Spleen (tissue), 11 donors: Measurements from ENCODE around the gene HOTAIR. TPM values are rescaled to one million over a fixed set of nuclear protein-coding genes. Genes with fewer than 3 reads are reported as not detected.

ENCODE experiments used
- DNase-seq: peaks from one replicate; pipeline ENCODE4 v3.0.0-alpha.2; 2020
- H3K27ac ChIP-seq, 8 donors: fragments of 200-600 bp; sonication (generic) in 7 of 8; 1 replicate in 4 of 8; 2 replicates in 4 of 8; pipeline versions ENCODE4 v1.5.0 to v1.8.0; 2016 to 2021; ENCODE audit warnings: inconsistent platforms in 4 of 8, mild to moderate bottlenecking in 4 of 8, moderate library complexity in 1 of 8
- H3K27me3 ChIP-seq, 7 donors: fragments of 200-600 bp; sonication (generic) in 6 of 7; replicated peaks in 1 of 7; 1 replicate in 4 of 7; 2 replicates in 3 of 7; pipeline versions ENCODE4 v1.5.0 to v1.8.0; 2016 to 2021; ENCODE audit warnings: inconsistent platforms in 3 of 7, mild to moderate bottlenecking in 1 of 7
- H3K36me3 ChIP-seq, 6 donors: fragments of 200-600 bp; sonication (generic) in 5 of 6; 1 replicate in 4 of 6; 2 replicates in 2 of 6; pipeline versions ENCODE4 v1.5.0 to v1.8.0; 2016 to 2021; ENCODE audit warnings: inconsistent platforms in 2 of 6
- H3K4me1 ChIP-seq, 6 donors: fragments of 200-600 bp; sonication (generic) in 5 of 6; 1 replicate in 3 of 6; 2 replicates in 3 of 6; pipeline versions ENCODE4 v1.5.0 to v1.8.0; 2016 to 2021; ENCODE audit warnings: inconsistent platforms in 3 of 6
- H3K4me3 ChIP-seq, 8 donors: fragments of 200-600 bp; sonication (generic) in 7 of 8; 1 replicate in 4 of 8; 2 replicates in 4 of 8; pipeline versions ENCODE4 v1.5.0 to v1.8.0; 2016 to 2021; ENCODE audit warnings: inconsistent platforms in 4 of 8, mild to moderate bottlenecking in 4 of 8, moderate library complexity in 2 of 8
- H3K9me3 ChIP-seq, 8 donors: fragments of 200-600 bp; sonication (generic) in 7 of 8; 1 replicate in 4 of 8; 2 replicates in 4 of 8; pipeline versions ENCODE4 v1.5.0 to v1.8.0; 2016 to 2021; ENCODE audit warnings: inconsistent platforms in 4 of 8
- POLR2A ChIP-seq, 3 donors: fragments of 450-650 bp; IDR thresholded peaks; one replicate each; pipeline ENCODE4 v1.5.1; 2017; ENCODE audit warnings: antibody characterized with exemption in 3 of 3, mild to moderate bottlenecking in 1 of 3
- POLR2AphosphoS5 ChIP-seq, 3 donors: sonication (generic); formaldehyde crosslinking; IDR thresholded peaks; one replicate each; pipeline ENCODE4 v1.5.1; 2017; ENCODE audit warnings: antibody characterized with exemption in 3 of 3
- WGBS, 5 donors: extraction: QIAGEN DNeasy Blood & Tissue Kit in 3 of 5; methylation state at CpG; one replicate each; pipeline versions ENCODE4 v1.1.5 to v1.1.7; 2013 to 2018; 5-methylcytosine and 5-hydroxymethylcytosine counted together
- intact Hi-C: fragments of 100-400 bp; cut with DNase I; formaldehyde crosslinking; loops from one replicate; pipeline ENCODE4 v1.15.0; 2023; ENCODE audit warnings: low total_unique reads
- polyA plus RNA-seq, 3 donors: library from polyadenylated mRNA; stranded (reverse); fragments of 200-250 nt; gene quantifications; one replicate each; pipeline ENCODE4 v1.2.1, GENCODE V29; 2013
- total RNA-seq, 7 donors: library from RNA; depleted of rRNA in 3 of 7; stranded (reverse); fragments of >200 nt in 3 of 7; fragmentation: NEBNext Ultra II Directional in 4 of 7; extraction: Animal tissue kit (Norgen Biotek cat#: 25700) in 4 of 7; gene quantifications; one replicate each; pipeline versions ENCODE4 v1.1.0 to v1.2.1, GENCODE V29; 2016 to 2021
- TF ChIP-seq, protein P1 (sequence below), 11 experiments: fragments of 200-600 bp in 7 of 11; fragments of 450-650 bp in 4 of 11; sonication (generic) in 4 of 11; IDR thresholded peaks in 8 of 11; conservative IDR thresholded peaks in 3 of 11; 1 replicate in 7 of 11; 2 replicates in 4 of 11; pipeline versions ENCODE4 v1.4.0 to v1.8.0; 2016 to 2021; ENCODE audit warnings: antibody characterized with exemption in 11 of 11, inconsistent platforms in 4 of 11, mild to moderate bottlenecking in 1 of 11
- donor health status: healthy with polysubstance abuse.
- donor health status: DM: no; HTN: no; CAD: no; lungs with moderate emphysema.
- donor health status: DM: no; HTN: no; CAD: no.
- donor health status: Bipolar disorder and iron deficiency.
- donor health status: healthy.
- donor health status: DM: no; HTN: no; CAD: no.
- donor health status: DM: yes; HTN: yes; CAD: no.

Gene HOTAIR
- total and polyA plus RNA-seq, 10 donors, result not detected

DNA sequence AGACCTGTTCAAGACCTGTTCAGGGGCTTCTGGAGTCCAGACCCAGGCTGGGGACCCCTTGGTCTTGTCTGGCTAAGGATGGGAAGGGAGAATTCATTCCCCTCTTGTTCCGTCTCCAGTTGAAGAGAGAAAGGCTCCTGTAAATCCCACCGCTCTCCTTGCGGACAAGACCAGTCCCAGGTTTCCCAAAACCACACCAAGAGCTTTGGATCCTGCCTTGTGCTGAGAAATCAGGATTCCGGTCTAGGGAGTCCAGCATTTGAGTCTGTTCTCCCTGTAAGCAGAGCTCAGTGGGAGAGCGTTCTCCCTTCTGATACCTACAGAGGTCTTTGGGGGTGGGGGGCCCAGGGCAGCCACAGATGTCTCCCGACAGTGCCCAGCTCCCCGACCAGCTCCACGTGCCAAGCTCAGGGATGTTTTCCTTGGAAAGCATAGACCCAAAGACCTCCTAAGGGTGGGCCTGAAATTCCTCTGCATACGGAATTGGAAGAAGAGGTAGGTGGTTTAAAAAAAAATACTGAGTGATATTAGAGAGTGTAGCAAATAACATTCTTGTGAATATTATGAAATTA, 34.2 kb downstream of the HOTAIR start:
- WGBS, 5 donors, result 10 to 14% (median 10%) methylated on average over 9 of the region's 9 CpGs
- TF ChIP-seq POLR2A (IDR thresholded peaks at IDR 0.05), result no peak
- no peak for TF ChIP-seq POLR2AphosphoS5 (IDR thresholded peaks at IDR 0.05)
- TF ChIP-seq, protein P1, sequence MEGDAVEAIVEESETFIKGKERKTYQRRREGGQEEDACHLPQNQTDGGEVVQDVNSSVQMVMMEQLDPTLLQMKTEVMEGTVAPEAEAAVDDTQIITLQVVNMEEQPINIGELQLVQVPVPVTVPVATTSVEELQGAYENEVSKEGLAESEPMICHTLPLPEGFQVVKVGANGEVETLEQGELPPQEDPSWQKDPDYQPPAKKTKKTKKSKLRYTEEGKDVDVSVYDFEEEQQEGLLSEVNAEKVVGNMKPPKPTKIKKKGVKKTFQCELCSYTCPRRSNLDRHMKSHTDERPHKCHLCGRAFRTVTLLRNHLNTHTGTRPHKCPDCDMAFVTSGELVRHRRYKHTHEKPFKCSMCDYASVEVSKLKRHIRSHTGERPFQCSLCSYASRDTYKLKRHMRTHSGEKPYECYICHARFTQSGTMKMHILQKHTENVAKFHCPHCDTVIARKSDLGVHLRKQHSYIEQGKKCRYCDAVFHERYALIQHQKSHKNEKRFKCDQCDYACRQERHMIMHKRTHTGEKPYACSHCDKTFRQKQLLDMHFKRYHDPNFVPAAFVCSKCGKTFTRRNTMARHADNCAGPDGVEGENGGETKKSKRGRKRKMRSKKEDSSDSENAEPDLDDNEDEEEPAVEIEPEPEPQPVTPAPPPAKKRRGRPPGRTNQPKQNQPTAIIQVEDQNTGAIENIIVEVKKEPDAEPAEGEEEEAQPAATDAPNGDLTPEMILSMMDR (IDR thresholded peaks at IDR 0.05 in 8 of 11, conservative IDR thresholded peaks at IDR 0.05 in 3 of 11), result no peak

DNA sequence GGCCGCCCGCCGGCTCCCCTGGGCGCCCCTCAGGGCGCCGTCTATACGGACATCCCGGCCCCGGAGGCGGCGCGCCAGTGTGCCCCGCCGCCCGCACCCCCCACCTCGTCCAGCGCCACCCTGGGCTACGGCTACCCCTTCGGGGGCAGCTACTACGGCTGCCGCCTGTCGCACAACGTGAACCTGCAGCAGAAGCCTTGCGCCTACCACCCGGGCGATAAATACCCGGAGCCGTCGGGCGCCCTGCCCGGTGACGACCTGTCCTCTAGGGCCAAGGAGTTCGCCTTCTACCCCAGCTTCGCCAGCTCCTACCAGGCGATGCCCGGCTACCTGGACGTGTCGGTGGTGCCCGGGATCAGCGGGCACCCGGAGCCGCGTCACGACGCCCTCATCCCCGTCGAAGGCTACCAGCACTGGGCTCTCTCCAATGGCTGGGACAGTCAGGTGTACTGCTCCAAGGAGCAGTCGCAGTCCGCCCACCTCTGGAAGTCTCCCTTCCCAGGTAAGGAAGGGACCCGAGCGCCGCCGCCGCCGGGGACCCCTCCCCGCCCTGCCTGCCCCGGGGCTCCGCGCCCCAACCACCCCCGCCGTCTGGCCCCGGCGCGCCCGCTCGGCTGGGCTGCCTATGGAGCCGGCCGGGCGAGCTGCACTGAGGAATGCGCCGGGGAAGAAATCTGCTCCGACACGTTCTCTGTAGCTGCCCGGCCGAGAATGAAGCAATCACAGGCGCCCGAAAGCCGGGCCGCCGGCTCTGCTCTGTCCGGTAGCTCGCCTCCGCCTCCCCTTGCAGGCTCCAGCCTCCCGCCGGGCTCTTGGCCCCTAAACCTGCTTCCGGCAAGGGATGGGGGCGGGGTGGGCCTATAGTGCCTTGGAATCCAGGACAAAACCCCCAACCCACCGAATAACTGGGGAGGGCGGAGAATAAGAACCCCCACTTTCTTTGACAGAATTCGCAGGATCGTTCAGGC, 35.3 kb downstream of the HOTAIR start:
- H3K36me3 ChIP-seq, result no peaks in the 10 kb centered on the region
- WGBS, 5 donors, result 6 to 12% (median 9%) methylated on average over 31 to 91 of the region's 91 CpGs
- no peak overlapping the region for H3K27ac ChIP-seq
- intact Hi-C loops, result no loop called here
- peaks cover 0 to 28% (median 14%) of the 10 kb centered on the region in 6 donors for H3K4me1 ChIP-seq
- TF ChIP-seq, protein P1 (IDR thresholded peaks at IDR 0.05 in 8 of 11, conservative IDR thresholded peaks at IDR 0.05 in 3 of 11), result no peak
- TF ChIP-seq POLR2AphosphoS5 (IDR thresholded peaks at IDR 0.05) (no peak), POLR2A (IDR thresholded peaks at IDR 0.05) (no peak)
- H3K9me3 ChIP-seq, result peaks cover 0 to 3% (median 0%) of the 10 kb centered on the region in 8 donors
- DNase-seq, result no peak
- peak overlapping the region in 1 of 8 donors; percentile 42 for H3K4me3 ChIP-seq
- H3K27me3 ChIP-seq, result peaks cover 14 to 100% (median 99%) of the 10 kb centered on the region in 7 donors

More for the DNA sequence above, 34.2 kb downstream of the HOTAIR start:
- no peak overlapping the region for H3K27ac ChIP-seq
- H3K27me3 ChIP-seq, result peaks cover 12 to 100% (median 99%) of the 10 kb centered on the region in 7 donors
- DNase-seq, result no peak
- intact Hi-C loops, result no loop called here
- peaks cover 0 to 3% (median 0%) of the 10 kb centered on the region in 8 donors for H3K9me3 ChIP-seq
- H3K4me3 ChIP-seq, result no peak overlapping the region
- no peaks in the 10 kb centered on the region for H3K36me3 ChIP-seq
- H3K4me1 ChIP-seq, result peaks cover 0 to 29% (median 10%) of the 10 kb centered on the region in 6 donors

DNA sequence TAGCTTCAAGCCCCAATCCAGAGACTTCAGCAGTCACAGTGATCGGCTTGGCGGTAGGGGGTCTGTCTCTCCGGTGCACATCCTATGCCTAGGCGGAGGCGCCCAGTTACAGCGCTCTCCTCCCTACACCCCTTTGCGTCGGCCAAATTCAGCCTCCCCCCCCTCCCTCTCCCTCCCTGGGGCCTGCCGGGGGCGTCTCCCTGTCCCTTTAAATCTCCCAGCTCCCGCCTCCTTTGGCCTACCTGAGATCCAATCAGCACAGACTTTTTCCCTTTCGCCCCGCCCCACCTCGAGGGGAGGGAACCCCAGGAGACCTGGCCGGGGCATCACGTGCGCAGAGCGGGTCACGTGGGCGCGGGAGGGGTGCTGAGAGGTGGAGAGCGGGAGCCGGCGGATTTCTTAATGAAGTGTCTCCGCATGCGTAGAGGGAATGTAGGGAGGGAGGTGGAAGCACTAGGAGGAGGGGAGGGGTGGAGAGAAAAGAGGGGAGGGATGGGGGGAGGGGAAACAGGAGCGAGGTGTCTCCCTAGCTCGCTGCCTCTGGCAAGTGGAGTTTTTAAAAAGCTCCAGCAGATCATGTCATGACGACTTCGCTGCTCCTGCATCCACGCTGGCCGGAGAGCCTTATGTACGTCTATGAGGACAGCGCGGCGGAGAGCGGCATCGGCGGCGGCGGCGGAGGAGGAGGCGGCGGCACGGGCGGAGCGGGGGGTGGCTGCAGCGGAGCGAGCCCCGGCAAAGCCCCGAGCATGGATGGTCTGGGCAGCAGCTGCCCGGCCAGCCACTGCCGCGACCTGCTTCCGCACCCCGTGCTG, 36.2 kb downstream of the HOTAIR start, which contains the start of gene HOXC13:
Gene HOXC13, plus strand, starts transcription at position 506 of the 815 bp plus-strand sequence. Its CDS starts 76 bp downstream, at position 582.
- intact Hi-C loops, result no loop called here
- no peak for TF ChIP-seq POLR2AphosphoS5 (IDR thresholded peaks at IDR 0.05)
- no peak for TF ChIP-seq POLR2A (IDR thresholded peaks at IDR 0.05)
- TF ChIP-seq, protein P1 (IDR thresholded peaks at IDR 0.05 in 8 of 11, conservative IDR thresholded peaks at IDR 0.05 in 3 of 11), result no peak
- Histone ChIP-seq H3K9me3 (peaks cover 0 to 3% (median 0%) of the 10 kb centered on the region in 8 donors), H3K4me3 (peak within 1 kb of the TSS in 1 of 8 donors; percentile 42), H3K4me1 (peaks cover 0 to 28% (median 14%) of the 10 kb centered on the region in 6 donors), H3K27me3 (peaks cover 16 to 100% (median 99%) of the 10 kb centered on the region in 7 donors), H3K36me3 (no peaks in the 10 kb centered on the region), H3K27ac (no peak within 1 kb of the TSS)
- WGBS, 5 donors, result 8 to 13% (median 10%) methylated on average over 39 to 56 of the region's 56 CpGs
- DNase-seq, result no peak
